H4 (cell line): ENCODE results near the gene RMND5A. TPM values are rescaled to one million over a fixed set of nuclear protein-coding genes. Genes with fewer than 3 reads are reported as not detected.

Experiments used
- DNase-seq: peaks from one replicate; pipeline ENCODE4 v3.0.0-alpha.2; 2015; ENCODE audit warnings: low spot score
- total RNA-seq: library from RNA; depleted of rRNA; stranded (reverse); fragments of >200 nt; shearing (Covaris generic); gene quantifications from 2 replicates; pipeline ENCODE4 v1.2.3, GENCODE V29; 2014; rRNA removed

Gene RMND5A
- total RNA-seq, 1 experiment from 2014 or later, result 19.2 TPM

DNA sequence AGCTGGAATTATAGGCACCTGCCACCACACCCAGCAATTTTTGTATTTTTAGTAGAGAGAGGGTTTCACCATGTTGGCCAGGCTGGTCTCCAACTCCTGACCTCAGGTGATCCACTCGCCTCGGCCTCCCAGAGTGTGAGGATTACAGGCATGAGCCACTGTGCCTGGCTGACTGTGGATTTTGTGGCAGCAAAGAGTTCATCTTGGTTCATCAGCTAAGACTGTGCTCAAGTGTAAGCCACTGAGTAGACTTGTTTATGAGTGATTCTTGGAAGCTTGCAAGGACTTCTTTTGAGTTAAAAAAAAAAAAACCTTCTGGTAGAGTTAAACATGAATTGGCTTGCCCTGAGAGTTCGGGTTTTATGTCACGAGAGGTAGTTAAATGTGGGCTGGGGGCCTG, 106.9 kb downstream of the RMND5A start:
- no peak for DNase-seq

Other genes starting within 250 kb of the RMND5A start
- 69.2 and 72.1 TPM in 2 replicates for gene CHMP3, start 156.8 kb upstream of the RMND5A start, total RNA-seq
- 9.0 and 9.4 TPM in 2 replicates for gene RNF103, start 96.4 kb upstream of the RMND5A start, total RNA-seq
- not detected in 2 replicates for gene CD8A, start 70.6 kb downstream of the RMND5A start, total RNA-seq
- gene CD8B, start 141.6 kb downstream of the RMND5A start, total RNA-seq, result not detected in 2 replicates
- 0.08 TPM in 1 of 2 replicates, not detected in the other for gene RGPD1, start 221.8 kb downstream of the RMND5A start, total RNA-seq